Stimulated activated CD8-positive, alpha-beta memory T cell treated with anti-CD3 and anti-CD28 coated beads, Interleukin-7, amount 100 ng/mL, for 4 hours (primary cell): Measurements from ENCODE around the gene AK9.

Experiments
- DNase-seq, 2 donors: peaks; one replicate each; pipeline ENCODE4 v3.0.0-alpha.2; 2020; ENCODE audit warnings: low read depth in 2 of 2

The AK9 gene

GRCh38 chr6:109445382-109445781 lies 245.6 kb downstream of the AK9 start:
- no peak for DNase-seq

- DNase-seq = no peak
Observed at GRCh38 chr6:109443425-109443950, 247.5 kb downstream of the AK9 start.
